GM23338 (cell line): ENCODE results near the gene DRAM1.

ENCODE experiments used
- CTCF ChIP-seq, 2 experiments: fragments of 200-600 bp in 1 of 2; sonication (generic) in 1 of 2; conservative IDR thresholded peaks; 2 replicates each; pipeline versions ENCODE4 v1.5.1 to v1.6.1; 2016 to 2017; ENCODE audit warnings: antibody characterized with exemption in 2 of 2, low read depth in 2 of 2, mild to moderate bottlenecking in 2 of 2, moderate library complexity in 1 of 2
- EZH2 ChIP-seq: fragments of 200-600 bp; sonication (generic); IDR thresholded peaks from one replicate; pipeline ENCODE4 v1.8.0; 2017; ENCODE audit warnings: antibody characterized with exemption, mild to moderate bottlenecking, low read depth; ENCODE audit not compliant: unreplicated experiment
- POLR2AphosphoS5 ChIP-seq: IDR thresholded peaks from 2 replicates; pipeline ENCODE4 v1.6.1; 2016; ENCODE audit warnings: antibody characterized with exemption, low read depth
- REST ChIP-seq: IDR thresholded peaks from one replicate; pipeline ENCODE4 v1.6.1; 2018; ENCODE audit warnings: antibody characterized with exemption; ENCODE audit not compliant: unreplicated experiment
- STAT1 ChIP-seq: IDR thresholded peaks from one replicate; pipeline ENCODE4 v1.6.1; 2016; ENCODE audit warnings: antibody characterized with exemption; ENCODE audit not compliant: unreplicated experiment

DNA sequence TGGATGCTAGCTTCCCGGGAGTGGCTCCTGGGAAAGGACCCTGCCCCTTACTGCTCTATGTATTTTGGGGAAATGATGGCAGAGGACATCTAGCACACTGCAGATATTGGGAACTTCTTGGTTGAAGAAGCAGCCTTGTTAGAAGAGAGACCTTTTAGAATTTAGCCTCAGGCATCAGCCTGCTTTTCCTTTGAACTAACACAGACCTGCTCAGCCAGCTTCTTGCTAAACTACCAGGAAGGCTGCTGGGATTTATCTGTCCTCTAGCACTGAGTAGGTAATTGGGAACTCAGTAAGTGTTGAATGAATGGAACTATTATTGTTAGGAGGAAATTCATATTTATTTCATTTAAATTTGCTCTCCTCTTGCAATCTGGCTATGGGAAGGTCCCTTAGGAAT, 77.3 kb downstream of the DRAM1 start:
- no peak for TF ChIP-seq CTCF (conservative IDR thresholded peaks at IDR 0.05; ENCODE audit: low read depth in 2 of 2)
- TF ChIP-seq EZH2 = no peak
- TF ChIP-seq POLR2AphosphoS5 = no peak
- no peak for TF ChIP-seq STAT1
- no peak for TF ChIP-seq REST
